Fibroblast of skin of scalp (primary cell): ENCODE results near the gene SPAG9.
"Not testable (repeated sequence)": the region's sequence is repeated elsewhere in the genome, so short reads cannot be mapped to it uniquely, and the experiment has no call there.

ENCODE experiments used
- DNase-seq: peaks from one replicate; pipeline ENCODE4 v3.0.0-alpha.2; 2013

The SPAG9 gene

GRCh38 chr17:50952889-50953288, 167.8 kb downstream of the SPAG9 start:
- DNase-seq = no peak

- DNase-seq = no peak
These were observed 168.7 kb downstream of the SPAG9 start for GRCh38 chr17:50952013-50952412.

- DNase-seq = peak; percentile 92
These were observed 170.4 kb downstream of the SPAG9 start for GRCh38 chr17:50949989-50950877.

GRCh38 chr17:50949128-50949988, 171.3 kb downstream of the SPAG9 start:
- no peak for DNase-seq

- DNase-seq = no peak
These were observed 172.0 kb downstream of the SPAG9 start for GRCh38 chr17:50948711-50949110.

GRCh38 chr17:50947782-50948543, 172.7 kb downstream of the SPAG9 start:
- DNase-seq = no peak

GRCh38 chr17:50946891-50947781, 173.5 kb downstream of the SPAG9 start:
- no peak for DNase-seq

- DNase-seq = no peak
These were observed 174.3 kb downstream of the SPAG9 start for GRCh38 chr17:50946223-50946890.

- no peak for DNase-seq
These were observed 174.9 kb downstream of the SPAG9 start for GRCh38 chr17:50945779-50946222.

- DNase-seq = no peak
These were observed 175.6 kb downstream of the SPAG9 start for GRCh38 chr17:50944902-50945720.

- DNase-seq = peak; percentile 59
These were observed 176.4 kb downstream of the SPAG9 start for GRCh38 chr17:50944054-50944901.

GRCh38 chr17:50943575-50943933, 177.1 kb downstream of the SPAG9 start:
- DNase-seq = no peak

- not testable (repeated sequence) for DNase-seq
These were observed 179.0 kb downstream of the SPAG9 start for GRCh38 chr17:50941676-50942048.

- no peak for DNase-seq
These were observed 180.6 kb downstream of the SPAG9 start for GRCh38 chr17:50939795-50940684.

- DNase-seq = no peak
These were observed 181.2 kb downstream of the SPAG9 start for GRCh38 chr17:50939542-50939794.

GRCh38 chr17:50938821-50939541, 181.7 kb downstream of the SPAG9 start:
- no peak for DNase-seq

GRCh38 chr17:50935996-50936266, 184.7 kb downstream of the SPAG9 start:
- no peak for DNase-seq
